HepG2 (cell line): ENCODE measurements around the gene SRC. TPM values are rescaled to one million over a fixed set of nuclear protein-coding genes. Genes with fewer than 3 reads are reported as not detected.

ENCODE experiments used
- AGO1 ChIP-seq: fragments of 200-400 bp; formaldehyde crosslinking; IDR thresholded peaks from 2 replicates; pipeline ENCODE4 v1.6.1; 2017; ENCODE audit warnings: mild to moderate bottlenecking, low read depth, low read length, moderate library complexity; ENCODE audit not compliant: poor library complexity, severe bottlenecking
- ARNTL ChIP-seq: sonication (generic); formaldehyde crosslinking; IDR thresholded peaks from 2 replicates; pipeline ENCODE4 v1.4.0; 2020; ENCODE audit warnings: mild to moderate bottlenecking, missing genetic modification reagents
- ASH2L ChIP-seq: fragments of 300-600, 200-600 bp; sonication (generic); IDR thresholded peaks from 2 replicates; pipeline ENCODE4 v1.7.0; 2017; ENCODE audit warnings: low read depth, mild to moderate bottlenecking, moderate library complexity, mixed read lengths, low read length; ENCODE audit not compliant: insufficient read length
- ETV5 ChIP-seq: IDR thresholded peaks from 2 replicates; pipeline ENCODE4 v1.6.1; 2018; ENCODE audit warnings: missing biosample characterization, missing genetic modification reagents, inconsistent platforms, borderline replicate concordance
- HNF4A ChIP-seq: sonication (generic); formaldehyde crosslinking; IDR thresholded peaks from 2 replicates; pipeline ENCODE4 v1.4.0; 2020; ENCODE audit warnings: missing genetic modification reagents
- HNRNPL ChIP-seq: fragments of 200-400 bp; formaldehyde crosslinking; IDR thresholded peaks from 2 replicates; pipeline ENCODE4 v1.6.1; 2017; ENCODE audit warnings: mild to moderate bottlenecking, low read depth, low read length
- PITX1 ChIP-seq: sonication (generic); formaldehyde crosslinking; IDR thresholded peaks from 2 replicates; pipeline ENCODE4 v1.5.1; 2020; ENCODE audit warnings: mild to moderate bottlenecking, missing genetic modification reagents
- RBAK ChIP-seq: sonication (generic); formaldehyde crosslinking; IDR thresholded peaks from 2 replicates; pipeline ENCODE4 v1.5.1; 2020; ENCODE audit warnings: mild to moderate bottlenecking, missing genetic modification reagents
- ZFP62 ChIP-seq: sonication (generic); formaldehyde crosslinking; IDR thresholded peaks from 2 replicates; pipeline ENCODE4 v1.4.0; 2020; ENCODE audit warnings: missing genetic modification reagents
- ZMYM3 ChIP-seq: sonication (generic); formaldehyde crosslinking; IDR thresholded peaks from 2 replicates; pipeline ENCODE4 v1.5.1; 2020; ENCODE audit warnings: mild to moderate bottlenecking, missing genetic modification reagents
- ZNF20 ChIP-seq: sonication (generic); formaldehyde crosslinking; IDR thresholded peaks from 2 replicates; pipeline ENCODE4 v1.4.0; 2020; ENCODE audit warnings: mild to moderate bottlenecking, moderate library complexity, missing genetic modification reagents
- ZNF724P ChIP-seq: sonication (generic); formaldehyde crosslinking; IDR thresholded peaks from 2 replicates; pipeline ENCODE4 v1.8.0; 2022; ENCODE audit warnings: missing genetic modification reagents, borderline replicate concordance
- ZNF766 ChIP-seq: sonication (generic); formaldehyde crosslinking; IDR thresholded peaks from 2 replicates; pipeline ENCODE4 v1.5.0; 2020; ENCODE audit warnings: missing genetic modification reagents, borderline replicate concordance
- ZSCAN12 ChIP-seq: sonication (generic); formaldehyde crosslinking; IDR thresholded peaks from 2 replicates; pipeline ENCODE4 v1.9.0; 2021; ENCODE audit warnings: mild to moderate bottlenecking, missing genetic modification reagents
- polyA plus RNA-seq, 8 experiments: library from polyadenylated mRNA; depleted of rRNA in 3 of 8; stranded (reverse) in 7 of 8; unstranded in 1 of 8; fragments of >200 nt; fragmentation: Illumina TruSeq in 4 of 8; extraction: Trizol in 4 of 8; gene quantifications; 2 replicates each; pipeline versions ENCODE4 v1.2.1 to v1.2.3, GENCODE V29; 2011 to 2016; ENCODE audit warnings: low read depth in 4 of 8, missing spikeins in 1 of 8, mixed read lengths in 1 of 8; ENCODE audit not compliant: insufficient read depth in 1 of 8
- total RNA-seq, 5 experiments: library from RNA; depleted of rRNA; stranded (reverse); fragments of >200 nt; fragmentation: Illumina TruSeq; extraction: Trizol; gene quantifications; 2 replicates each; pipeline ENCODE4 v1.2.3, GENCODE V29; 2016; ENCODE audit warnings: low read depth in 1 of 5
- TF ChIP-seq, protein P1 (sequence below): sonication (generic); formaldehyde crosslinking; IDR thresholded peaks from 2 replicates; pipeline ENCODE4 v1.5.0; 2020; ENCODE audit warnings: mild to moderate bottlenecking, missing genetic modification reagents
- TF ChIP-seq, protein P2 (sequence below): sonication (generic); formaldehyde crosslinking; IDR thresholded peaks from 2 replicates; pipeline ENCODE4 v1.5.0; 2020; ENCODE audit warnings: mild to moderate bottlenecking, missing genetic modification reagents
- TF ChIP-seq, protein P3 (sequence below): sonication (generic); formaldehyde crosslinking; IDR thresholded peaks from 2 replicates; pipeline ENCODE4 v1.9.0; 2022; ENCODE audit warnings: low read depth, missing genetic modification reagents
- TF ChIP-seq, protein P4 (sequence below): sonication (generic); formaldehyde crosslinking; IDR thresholded peaks from 2 replicates; pipeline ENCODE4 v1.4.0; 2020; ENCODE audit warnings: mild to moderate bottlenecking, missing genetic modification reagents

SRC gene
- total and polyA plus RNA-seq, 2 of the 13 experiments (the other 11 are each of a cell fraction or from before 2014, with no cell fraction given) = 54.7 to 192 TPM

DNA sequence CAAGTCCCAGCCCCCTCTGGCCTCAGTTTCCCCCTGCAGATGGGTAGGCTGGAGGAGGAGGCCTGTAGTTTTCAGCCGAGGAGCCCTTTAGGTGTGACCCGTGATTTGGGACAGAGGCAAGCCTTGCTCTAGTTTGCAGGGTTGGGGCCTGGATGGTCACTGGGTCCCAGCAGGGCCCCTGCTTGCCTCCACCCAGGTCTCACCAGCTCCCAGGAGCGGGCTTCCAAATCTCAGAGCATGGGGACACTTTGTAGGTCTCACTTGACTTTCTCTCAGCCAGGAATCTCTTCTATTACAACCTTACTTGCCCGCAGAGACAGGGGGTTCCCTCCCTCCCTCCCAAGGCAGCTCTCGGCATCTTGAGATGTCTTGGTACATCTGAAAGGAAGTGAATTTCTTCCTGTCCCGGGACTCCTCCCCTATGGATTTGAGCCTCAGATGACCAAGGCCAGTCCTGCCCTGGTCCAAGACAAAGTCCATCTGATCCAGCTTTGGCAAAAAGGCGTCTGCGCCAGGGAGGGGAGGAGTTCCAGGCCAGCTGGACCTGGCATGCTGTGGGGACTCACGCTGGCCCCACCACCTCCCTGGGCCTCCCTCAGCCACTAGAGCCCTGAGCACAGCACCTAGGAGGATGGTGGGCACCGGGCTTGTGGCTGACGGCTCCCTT is 47.4 kb downstream of the SRC start (continued):
- TF ChIP-seq ARNTL = 0 out of 2 replicates have a peak, but pooled peaks have one; percentile 25
- TF ChIP-seq, protein P1, sequence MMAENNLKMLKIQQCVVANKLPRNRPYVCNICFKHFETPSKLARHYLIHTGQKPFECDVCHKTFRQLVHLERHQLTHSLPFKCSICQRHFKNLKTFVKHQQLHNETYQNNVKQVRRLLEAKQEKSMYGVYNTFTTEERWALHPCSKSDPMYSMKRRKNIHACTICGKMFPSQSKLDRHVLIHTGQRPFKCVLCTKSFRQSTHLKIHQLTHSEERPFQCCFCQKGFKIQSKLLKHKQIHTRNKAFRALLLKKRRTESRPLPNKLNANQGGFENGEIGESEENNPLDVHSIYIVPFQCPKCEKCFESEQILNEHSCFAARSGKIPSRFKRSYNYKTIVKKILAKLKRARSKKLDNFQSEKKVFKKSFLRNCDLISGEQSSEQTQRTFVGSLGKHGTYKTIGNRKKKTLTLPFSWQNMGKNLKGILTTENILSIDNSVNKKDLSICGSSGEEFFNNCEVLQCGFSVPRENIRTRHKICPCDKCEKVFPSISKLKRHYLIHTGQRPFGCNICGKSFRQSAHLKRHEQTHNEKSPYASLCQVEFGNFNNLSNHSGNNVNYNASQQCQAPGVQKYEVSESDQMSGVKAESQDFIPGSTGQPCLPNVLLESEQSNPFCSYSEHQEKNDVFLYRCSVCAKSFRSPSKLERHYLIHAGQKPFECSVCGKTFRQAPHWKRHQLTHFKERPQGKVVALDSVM (CRISPR knock-in tag) = no peak
- TF ChIP-seq ZNF724P (CRISPR knock-in tag) = no peak
- TF ChIP-seq, protein P2, sequence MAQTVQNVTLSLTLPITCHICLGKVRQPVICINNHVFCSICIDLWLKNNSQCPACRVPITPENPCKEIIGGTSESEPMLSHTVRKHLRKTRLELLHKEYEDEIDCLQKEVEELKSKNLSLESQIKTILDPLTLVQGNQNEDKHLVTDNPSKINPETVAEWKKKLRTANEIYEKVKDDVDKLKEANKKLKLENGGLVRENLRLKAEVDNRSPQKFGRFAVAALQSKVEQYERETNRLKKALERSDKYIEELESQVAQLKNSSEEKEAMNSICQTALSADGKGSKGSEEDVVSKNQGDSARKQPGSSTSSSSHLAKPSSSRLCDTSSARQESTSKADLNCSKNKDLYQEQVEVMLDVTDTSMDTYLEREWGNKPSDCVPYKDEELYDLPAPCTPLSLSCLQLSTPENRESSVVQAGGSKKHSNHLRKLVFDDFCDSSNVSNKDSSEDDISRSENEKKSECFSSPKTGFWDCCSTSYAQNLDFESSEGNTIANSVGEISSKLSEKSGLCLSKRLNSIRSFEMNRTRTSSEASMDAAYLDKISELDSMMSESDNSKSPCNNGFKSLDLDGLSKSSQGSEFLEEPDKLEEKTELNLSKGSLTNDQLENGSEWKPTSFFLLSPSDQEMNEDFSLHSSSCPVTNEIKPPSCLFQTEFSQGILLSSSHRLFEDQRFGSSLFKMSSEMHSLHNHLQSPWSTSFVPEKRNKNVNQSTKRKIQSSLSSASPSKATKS (CRISPR knock-in tag) = no peak
- no peak for TF ChIP-seq ZNF20 (CRISPR knock-in tag)
- no peak for TF ChIP-seq RBAK (CRISPR knock-in tag)
- no peak for TF ChIP-seq AGO1
- no peak for TF ChIP-seq PITX1 (CRISPR knock-in tag)
- TF ChIP-seq ZNF766 (CRISPR knock-in tag) = 0 out of 2 replicates have a peak, but pooled peaks have one; percentile 20
- TF ChIP-seq, protein P3, sequence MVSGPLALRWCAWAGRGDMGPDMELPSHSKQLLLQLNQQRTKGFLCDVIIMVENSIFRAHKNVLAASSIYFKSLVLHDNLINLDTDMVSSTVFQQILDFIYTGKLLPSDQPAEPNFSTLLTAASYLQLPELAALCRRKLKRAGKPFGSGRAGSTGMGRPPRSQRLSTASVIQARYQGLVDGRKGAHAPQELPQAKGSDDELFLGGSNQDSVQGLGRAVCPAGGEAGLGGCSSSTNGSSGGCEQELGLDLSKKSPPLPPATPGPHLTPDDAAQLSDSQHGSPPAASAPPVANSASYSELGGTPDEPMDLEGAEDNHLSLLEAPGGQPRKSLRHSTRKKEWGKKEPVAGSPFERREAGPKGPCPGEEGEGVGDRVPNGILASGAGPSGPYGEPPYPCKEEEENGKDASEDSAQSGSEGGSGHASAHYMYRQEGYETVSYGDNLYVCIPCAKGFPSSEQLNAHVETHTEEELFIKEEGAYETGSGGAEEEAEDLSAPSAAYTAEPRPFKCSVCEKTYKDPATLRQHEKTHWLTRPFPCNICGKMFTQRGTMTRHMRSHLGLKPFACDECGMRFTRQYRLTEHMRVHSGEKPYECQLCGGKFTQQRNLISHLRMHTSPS (CRISPR knock-in tag) = 0 out of 2 replicates have a peak, but pooled peaks have one; percentile 45
- no peak for TF ChIP-seq ZSCAN12 (CRISPR knock-in tag)
- peak; percentile 53 for TF ChIP-seq HNF4A
- no peak for TF ChIP-seq ASH2L
- 0 out of 2 replicates have a peak, but pooled peaks have one; percentile 36 for TF ChIP-seq HNRNPL
- TF ChIP-seq ZFP62 = no peak
- TF ChIP-seq ZMYM3 (CRISPR knock-in tag) = no peak
- no peak for TF ChIP-seq ETV5 (CRISPR knock-in tag)
- TF ChIP-seq, protein P4, sequence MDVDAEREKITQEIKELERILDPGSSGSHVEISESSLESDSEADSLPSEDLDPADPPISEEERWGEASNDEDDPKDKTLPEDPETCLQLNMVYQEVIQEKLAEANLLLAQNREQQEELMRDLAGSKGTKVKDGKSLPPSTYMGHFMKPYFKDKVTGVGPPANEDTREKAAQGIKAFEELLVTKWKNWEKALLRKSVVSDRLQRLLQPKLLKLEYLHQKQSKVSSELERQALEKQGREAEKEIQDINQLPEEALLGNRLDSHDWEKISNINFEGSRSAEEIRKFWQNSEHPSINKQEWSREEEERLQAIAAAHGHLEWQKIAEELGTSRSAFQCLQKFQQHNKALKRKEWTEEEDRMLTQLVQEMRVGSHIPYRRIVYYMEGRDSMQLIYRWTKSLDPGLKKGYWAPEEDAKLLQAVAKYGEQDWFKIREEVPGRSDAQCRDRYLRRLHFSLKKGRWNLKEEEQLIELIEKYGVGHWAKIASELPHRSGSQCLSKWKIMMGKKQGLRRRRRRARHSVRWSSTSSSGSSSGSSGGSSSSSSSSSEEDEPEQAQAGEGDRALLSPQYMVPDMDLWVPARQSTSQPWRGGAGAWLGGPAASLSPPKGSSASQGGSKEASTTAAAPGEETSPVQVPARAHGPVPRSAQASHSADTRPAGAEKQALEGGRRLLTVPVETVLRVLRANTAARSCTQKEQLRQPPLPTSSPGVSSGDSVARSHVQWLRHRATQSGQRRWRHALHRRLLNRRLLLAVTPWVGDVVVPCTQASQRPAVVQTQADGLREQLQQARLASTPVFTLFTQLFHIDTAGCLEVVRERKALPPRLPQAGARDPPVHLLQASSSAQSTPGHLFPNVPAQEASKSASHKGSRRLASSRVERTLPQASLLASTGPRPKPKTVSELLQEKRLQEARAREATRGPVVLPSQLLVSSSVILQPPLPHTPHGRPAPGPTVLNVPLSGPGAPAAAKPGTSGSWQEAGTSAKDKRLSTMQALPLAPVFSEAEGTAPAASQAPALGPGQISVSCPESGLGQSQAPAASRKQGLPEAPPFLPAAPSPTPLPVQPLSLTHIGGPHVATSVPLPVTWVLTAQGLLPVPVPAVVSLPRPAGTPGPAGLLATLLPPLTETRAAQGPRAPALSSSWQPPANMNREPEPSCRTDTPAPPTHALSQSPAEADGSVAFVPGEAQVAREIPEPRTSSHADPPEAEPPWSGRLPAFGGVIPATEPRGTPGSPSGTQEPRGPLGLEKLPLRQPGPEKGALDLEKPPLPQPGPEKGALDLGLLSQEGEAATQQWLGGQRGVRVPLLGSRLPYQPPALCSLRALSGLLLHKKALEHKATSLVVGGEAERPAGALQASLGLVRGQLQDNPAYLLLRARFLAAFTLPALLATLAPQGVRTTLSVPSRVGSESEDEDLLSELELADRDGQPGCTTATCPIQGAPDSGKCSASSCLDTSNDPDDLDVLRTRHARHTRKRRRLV (CRISPR knock-in tag) = no peak
